ENCODE results near the gene EXT2. TPM values are rescaled to one million over a fixed set of nuclear protein-coding genes. Genes with fewer than 3 reads are reported as not detected.
A peak's percentile ranks its signal among the peaks of the same experiment; 100 is the strongest.

The EXT2 gene
- total RNA-seq, 1 donor from 2014 or later = 53.7 TPM

GRCh38 chr11:44066732-44067141 lies 28.7 kb upstream of the EXT2 start:
- DNase-seq (no peak), ATAC-seq (peak; percentile 15 to 60)
- no peaks in the 10 kb centered on the region for H3K27me3 ChIP-seq (ENCODE audit: low read depth)
- H3K4me3 ChIP-seq = peak overlapping the region; percentile 74
- intact Hi-C loops (cut with DNase I) = no loop called here
- H3K36me3 ChIP-seq = peaks cover 8% of the 10 kb centered on the region
- no peaks in the 10 kb centered on the region for H3K9me3 ChIP-seq
- no peak for TF ChIP-seq CTCF (IDR thresholded peaks at IDR 0.05)
- peak overlapping the region; percentile 92 for H3K27ac ChIP-seq
- peaks cover 14% of the 10 kb centered on the region for H3K4me1 ChIP-seq

- no peak for TF ChIP-seq CTCF (IDR thresholded peaks at IDR 0.05)
- DNase-seq (no peak), ATAC-seq (no peak)
- Histone ChIP-seq H3K4me3 (peak overlapping the region; percentile 74), H3K27me3 (ENCODE audit: low read depth) (no peaks in the 10 kb centered on the region), H3K36me3 (peaks cover 8% of the 10 kb centered on the region), H3K4me1 (peaks cover 14% of the 10 kb centered on the region), H3K27ac (no peak overlapping the region), H3K9me3 (no peaks in the 10 kb centered on the region)
- intact Hi-C loops (cut with DNase I) = no loop called here
Observed at GRCh38 chr11:44067266-44067665, 28.2 kb upstream of the EXT2 start.

DNA sequence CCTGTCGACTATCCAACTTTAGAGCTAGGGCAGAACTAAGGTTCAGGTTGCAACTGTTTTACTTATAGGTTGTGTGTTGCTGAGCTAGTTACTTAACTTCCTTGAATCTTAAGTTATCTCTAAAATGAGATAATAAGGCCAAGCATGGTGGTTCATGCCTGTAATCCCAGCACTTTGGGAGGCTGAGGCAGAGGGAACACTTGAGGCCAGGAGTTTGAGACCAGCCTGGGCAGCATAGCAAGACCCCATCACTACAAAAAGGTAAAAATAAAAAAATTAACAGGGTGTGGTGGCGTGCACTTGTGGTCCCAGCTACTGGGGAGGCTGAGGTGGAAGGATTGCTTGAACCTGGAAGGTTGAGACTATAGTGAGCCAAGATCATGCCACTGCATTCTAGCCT lies 27.3 kb upstream of the EXT2 start:
- H3K27ac ChIP-seq = no peak overlapping the region
- peaks cover 14% of the 10 kb centered on the region for H3K4me1 ChIP-seq
- H3K27me3 ChIP-seq (ENCODE audit: low read depth) = no peaks in the 10 kb centered on the region
- H3K9me3 ChIP-seq = no peaks in the 10 kb centered on the region
- no peak for TF ChIP-seq CTCF (IDR thresholded peaks at IDR 0.05)
- no peak for ATAC-seq
- DNase-seq = no peak
- H3K36me3 ChIP-seq = peaks cover 15% of the 10 kb centered on the region
- intact Hi-C loops (cut with DNase I) = no loop called here
- no peak overlapping the region for H3K4me3 ChIP-seq

DNA sequence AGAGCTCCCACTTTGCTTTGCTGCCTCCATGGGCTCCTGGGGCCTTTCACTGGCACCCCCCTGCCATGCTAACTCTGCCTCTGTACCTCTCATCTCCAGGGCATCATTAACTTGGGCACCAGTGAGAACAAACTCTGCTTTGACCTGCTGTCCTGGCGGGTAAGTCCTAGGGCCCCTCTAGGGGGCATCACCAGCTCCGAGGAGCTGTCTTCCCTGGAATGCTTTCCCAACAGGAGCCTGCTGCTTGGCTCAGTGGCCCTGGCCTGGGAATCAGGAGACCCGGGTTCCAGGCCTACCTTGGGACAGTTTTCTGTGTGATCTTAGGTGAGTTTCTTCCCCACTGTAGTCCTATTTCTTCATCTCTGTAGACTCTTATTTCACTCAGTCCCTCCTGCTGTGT lies 24.3 kb upstream of the EXT2 start:
- intact Hi-C loops (cut with DNase I) = no loop called here
- no peak for ATAC-seq

DNA sequence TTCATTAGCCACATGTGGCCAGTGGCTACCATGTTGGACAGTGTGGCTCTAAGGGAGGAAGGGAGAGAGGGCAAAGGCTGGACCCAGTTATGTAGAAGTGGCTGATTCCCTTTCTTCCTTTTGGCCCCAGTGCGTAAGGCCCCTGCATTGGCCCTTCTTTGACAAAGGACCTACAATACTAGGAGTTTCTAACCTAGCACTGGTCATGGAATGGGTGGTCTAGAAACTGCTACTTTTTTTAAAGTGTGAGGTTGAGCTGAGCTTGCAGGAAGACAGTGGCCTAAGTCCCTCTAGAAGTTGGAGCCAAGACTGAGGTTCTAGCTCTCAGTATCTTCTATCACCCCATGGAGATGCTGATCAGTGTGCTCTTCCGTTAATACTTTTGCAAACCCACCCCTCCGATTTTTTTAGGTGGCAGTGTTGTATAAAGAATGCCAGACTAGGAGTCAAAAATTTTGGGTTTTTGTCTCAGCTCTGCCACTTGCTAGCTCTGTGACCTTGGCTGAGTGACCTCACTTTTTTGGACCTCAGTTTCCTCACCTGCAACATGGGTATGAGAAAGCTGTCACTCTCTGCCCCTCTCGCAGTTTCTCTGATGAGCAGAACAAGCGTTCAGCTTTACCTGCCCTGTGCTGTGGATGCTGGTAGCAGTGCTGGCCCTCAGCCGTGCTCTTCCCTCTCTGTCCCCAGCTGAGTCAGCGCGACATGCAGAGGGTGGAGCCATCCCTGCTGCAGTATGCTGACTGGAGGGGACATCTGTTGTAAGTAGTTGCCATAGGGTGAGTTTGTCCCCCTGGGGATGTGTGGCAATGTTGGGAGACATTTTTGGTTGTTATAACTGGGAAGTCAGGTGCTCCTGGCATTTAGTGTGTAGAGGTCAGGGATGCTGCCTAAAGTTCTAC lies 22.5 kb upstream of the EXT2 start:
- H3K4me3 ChIP-seq = no peak overlapping the region
- H3K36me3 ChIP-seq = peaks cover 51% of the 10 kb centered on the region
- no peaks in the 10 kb centered on the region for H3K9me3 ChIP-seq
- H3K4me1 ChIP-seq = no peaks in the 10 kb centered on the region
- intact Hi-C loops (cut with DNase I) = no loop called here
- no peak for TF ChIP-seq CTCF (IDR thresholded peaks at IDR 0.05)
- ATAC-seq (no peak), DNase-seq (no peak)
- no peaks in the 10 kb centered on the region for H3K27me3 ChIP-seq (ENCODE audit: low read depth)
- H3K27ac ChIP-seq = no peak overlapping the region

More for the DNA sequence above, 24.3 kb upstream of the EXT2 start:
- peaks cover 37% of the 10 kb centered on the region for H3K36me3 ChIP-seq
- H3K27me3 ChIP-seq (ENCODE audit: low read depth) = no peaks in the 10 kb centered on the region
- H3K4me1 ChIP-seq = peaks cover 11% of the 10 kb centered on the region
- no peak overlapping the region for H3K27ac ChIP-seq
- H3K4me3 ChIP-seq = no peak overlapping the region
- DNase-seq = no peak
- no peak for TF ChIP-seq CTCF (IDR thresholded peaks at IDR 0.05)
- no peaks in the 10 kb centered on the region for H3K9me3 ChIP-seq

All from lower lobe of right lung (tissue), 2 donors.